Rectal smooth muscle tissue (tissue), 1 donor: ENCODE data around the gene FMO2.
"Not testable (repeated sequence)": the region's sequence is repeated elsewhere in the genome, so short reads cannot be mapped to it uniquely, and the experiment has no call there.

Experiments
- H3K27ac ChIP-seq: one replicate; pipeline ENCODE4 v1.7.0; 2013; ENCODE audit warnings: low read depth, low read length, inconsistent platforms
- H3K27me3 ChIP-seq: one replicate; pipeline ENCODE4 v1.7.0; 2013; ENCODE audit warnings: low read length; ENCODE audit not compliant: control insufficient read depth, insufficient read depth
- H3K36me3 ChIP-seq: one replicate; pipeline ENCODE4 v1.7.0; 2013; ENCODE audit warnings: low read length; ENCODE audit not compliant: control insufficient read depth, insufficient read depth
- H3K4me1 ChIP-seq: one replicate; pipeline ENCODE4 v1.7.0; 2013; ENCODE audit warnings: low read length; ENCODE audit not compliant: control insufficient read depth, insufficient read depth
- H3K4me3 ChIP-seq: one replicate; pipeline ENCODE4 v1.7.0; 2013; ENCODE audit warnings: low read length
- H3K9ac ChIP-seq: one replicate; pipeline ENCODE4 v1.7.0; 2013; ENCODE audit warnings: low read length

The FMO2 gene

DNA sequence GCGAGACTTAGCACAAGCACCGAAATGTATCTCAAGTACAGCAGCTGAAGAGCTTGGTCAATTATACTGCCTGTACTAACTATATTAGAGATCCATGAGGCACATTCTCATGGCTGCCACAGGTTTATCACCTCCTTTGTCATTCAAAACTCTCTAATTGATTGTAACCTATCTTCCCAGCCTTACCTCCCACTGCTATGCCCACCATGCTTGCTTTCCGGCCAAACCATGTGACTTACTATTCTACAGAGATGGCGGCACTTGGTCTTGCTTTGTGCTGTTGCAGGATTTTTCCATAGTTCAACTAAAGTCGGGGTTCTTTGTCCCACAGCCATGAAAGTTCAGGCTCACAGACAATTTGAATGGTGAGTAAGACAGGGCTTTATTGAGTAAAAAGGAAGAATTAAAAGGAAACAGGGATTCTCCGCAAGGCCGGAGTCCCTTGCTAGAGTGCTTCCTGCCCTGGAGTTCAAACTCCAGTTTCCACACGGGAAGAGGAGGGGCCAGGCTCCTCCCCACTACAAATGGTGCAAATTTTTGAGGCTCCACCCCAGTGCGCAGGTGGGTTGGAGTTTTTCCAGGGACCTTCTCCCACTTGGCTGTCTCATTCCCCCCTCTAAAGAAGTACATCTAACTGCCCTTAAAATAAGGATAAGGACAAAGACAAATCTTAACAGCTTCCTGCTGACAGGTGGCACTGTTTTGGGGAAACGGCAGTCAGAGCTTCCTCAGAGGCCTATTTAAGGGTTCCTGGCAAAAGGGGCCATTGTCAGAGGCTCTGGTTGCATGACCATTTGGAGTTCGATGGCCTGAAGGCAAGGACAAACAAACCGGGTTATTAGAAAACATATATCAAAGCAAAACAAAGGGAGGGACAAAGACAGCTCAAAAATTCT, 28.7 kb downstream of the FMO2 start:
- H3K27ac ChIP-seq, result no peak overlapping the region
- H3K36me3 ChIP-seq, result no peaks in the 10 kb centered on the region
- no peak overlapping the region for H3K4me3 ChIP-seq
- H3K9ac ChIP-seq, result no peak overlapping the region
- H3K27me3 ChIP-seq, result no peaks in the 10 kb centered on the region
- no peaks in the 10 kb centered on the region for H3K4me1 ChIP-seq

DNA sequence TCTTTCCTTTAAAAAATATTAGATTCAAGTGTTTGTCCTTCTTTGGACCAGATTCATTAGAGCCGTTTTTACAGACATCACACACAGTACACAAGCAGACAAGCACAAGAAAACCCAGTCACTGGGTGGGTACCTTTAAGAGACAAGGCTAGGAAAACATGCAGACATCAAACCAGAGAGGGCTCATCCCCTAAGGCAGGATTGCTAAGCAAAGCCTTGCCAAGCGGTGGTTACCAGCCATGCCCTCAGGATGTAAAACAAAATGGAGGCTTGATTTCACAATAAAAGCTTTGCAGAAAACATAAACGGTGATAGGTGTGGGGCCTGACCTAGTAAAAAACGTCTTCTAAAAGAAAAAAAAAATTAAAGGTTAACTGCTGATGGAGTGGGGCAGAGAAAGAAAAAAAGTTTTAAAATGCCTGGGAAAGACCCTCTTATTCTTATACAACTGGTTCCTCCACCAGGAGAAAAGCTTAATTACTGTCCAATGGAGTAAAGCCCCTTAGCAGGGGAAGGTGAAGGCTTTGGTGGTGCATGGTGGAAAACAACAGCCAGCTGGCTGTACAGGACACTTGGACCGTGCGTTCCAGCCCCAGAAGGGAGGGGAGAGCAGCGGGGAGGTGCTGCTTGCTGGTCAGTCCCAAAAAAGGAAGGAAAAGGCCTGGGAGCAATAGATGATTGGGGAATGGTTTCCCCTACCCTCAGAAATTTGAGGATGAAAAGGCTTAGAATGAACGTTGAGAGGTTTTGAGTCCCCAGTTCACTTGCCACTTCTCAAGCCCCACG, 32.8 kb downstream of the FMO2 start:
- Histone ChIP-seq H3K36me3 (no peaks in the 10 kb centered on the region), H3K4me3 (no peak overlapping the region), H3K27me3 (no peaks in the 10 kb centered on the region), H3K27ac (no peak overlapping the region), H3K9ac (no peak overlapping the region), H3K4me1 (no peaks in the 10 kb centered on the region)

- Histone ChIP-seq H3K36me3 (no peaks in the 10 kb centered on the region), H3K4me3 (no peak overlapping the region), H3K27ac (no peak overlapping the region)
These were observed 33.6 kb downstream of the FMO2 start for GRCh38 chr1:171218661-171219060.

DNA sequence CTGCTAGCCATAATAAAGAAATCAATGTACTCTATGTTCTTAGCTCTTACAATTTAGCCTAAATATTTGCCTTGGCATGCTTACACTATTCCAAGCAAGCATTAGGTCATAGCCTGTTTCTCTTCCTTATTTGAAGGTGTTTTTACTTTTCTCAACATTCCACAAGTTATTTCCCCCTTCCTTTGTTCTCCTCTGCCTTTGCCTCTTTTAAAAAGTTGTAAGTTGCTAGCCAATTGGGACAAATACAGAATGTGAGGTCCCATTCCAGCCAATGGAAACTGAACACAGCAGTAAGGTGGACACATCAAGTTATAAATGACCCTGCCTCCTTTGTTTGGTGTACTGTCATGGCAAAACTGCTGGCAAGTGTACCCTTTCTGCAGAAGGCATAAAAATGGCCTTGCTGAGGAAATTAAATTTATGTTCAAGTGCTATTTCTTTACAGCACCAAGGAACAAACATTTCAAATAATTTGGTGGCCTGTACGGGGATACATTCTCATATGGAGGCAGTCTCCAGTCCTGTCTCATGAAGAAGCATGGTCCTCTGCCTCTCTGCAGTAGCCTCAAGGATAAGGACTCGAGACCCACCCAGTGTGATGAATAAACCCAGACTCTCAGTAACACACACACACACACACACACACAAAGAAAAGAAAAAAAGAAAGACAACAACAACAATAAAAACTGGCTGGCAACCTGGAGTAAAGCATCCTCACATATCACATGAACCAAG, 34.4 kb downstream of the FMO2 start:
- H3K27ac ChIP-seq, result no peak overlapping the region
- H3K4me1 ChIP-seq, result no peaks in the 10 kb centered on the region
- no peaks in the 10 kb centered on the region for H3K27me3 ChIP-seq
- no peak overlapping the region for H3K4me3 ChIP-seq
- H3K36me3 ChIP-seq, result no peaks in the 10 kb centered on the region
- no peak overlapping the region for H3K9ac ChIP-seq

More at GRCh38 chr1:171218661-171219060, 33.6 kb downstream of the FMO2 start:
- H3K27me3 ChIP-seq, result no peaks in the 10 kb centered on the region
- H3K9ac ChIP-seq, result no peak overlapping the region
- H3K4me1 ChIP-seq, result no peaks in the 10 kb centered on the region

DNA sequence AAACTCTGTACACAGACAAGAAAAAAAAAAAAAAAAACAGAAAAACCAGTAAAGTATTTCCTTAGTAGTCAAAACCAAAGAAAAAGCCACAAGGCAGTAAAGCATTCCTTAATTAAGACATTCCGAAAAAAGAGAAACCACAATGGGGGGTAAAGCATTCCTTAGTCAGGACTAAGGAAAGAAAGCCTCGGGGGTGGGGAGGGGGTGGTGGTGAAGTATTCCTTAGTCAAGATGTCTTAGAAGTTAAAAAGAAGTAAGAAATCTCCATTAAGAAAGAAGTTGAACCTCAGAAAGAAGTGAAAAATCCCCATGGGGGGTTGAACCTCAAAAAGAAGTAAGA, 35.0 kb downstream of the FMO2 start:
- H3K27me3 ChIP-seq, result no peaks in the 10 kb centered on the region
- H3K4me1 ChIP-seq, result no peaks in the 10 kb centered on the region
- H3K4me3 ChIP-seq, result no peak overlapping the region
- H3K36me3 ChIP-seq, result no peaks in the 10 kb centered on the region
- H3K27ac ChIP-seq, result no peak overlapping the region
- H3K9ac ChIP-seq, result no peak overlapping the region

- Histone ChIP-seq H3K4me1 (no peaks in the 10 kb centered on the region), H3K9ac (no peak overlapping the region), H3K27ac (peak overlapping the region; percentile 14), H3K4me3 (no peak overlapping the region), H3K27me3 (no peaks in the 10 kb centered on the region), H3K36me3 (no peaks in the 10 kb centered on the region)
These were observed 35.5 kb downstream of the FMO2 start for GRCh38 chr1:171220581-171221054.

GRCh38 chr1:171221665-171222591, 36.8 kb downstream of the FMO2 start:
- no peaks in the 10 kb centered on the region for H3K4me1 ChIP-seq
- H3K9ac ChIP-seq, result no peak overlapping the region
- H3K36me3 ChIP-seq, result no peaks in the 10 kb centered on the region
- H3K27ac ChIP-seq, result no peak overlapping the region
- no peaks in the 10 kb centered on the region for H3K27me3 ChIP-seq
- H3K4me3 ChIP-seq, result no peak overlapping the region

GRCh38 chr1:171222936-171223335, 37.8 kb downstream of the FMO2 start:
- Histone ChIP-seq H3K9ac (no peak overlapping the region), H3K4me1 (no peaks in the 10 kb centered on the region), H3K27me3 (no peaks in the 10 kb centered on the region), H3K27ac (no peak overlapping the region), H3K4me3 (no peak overlapping the region), H3K36me3 (no peaks in the 10 kb centered on the region)

- not testable (repeated sequence) for H3K4me3 ChIP-seq, H3K9ac ChIP-seq, H3K36me3 ChIP-seq, H3K27me3 ChIP-seq, H3K27ac ChIP-seq, H3K4me1 ChIP-seq
These were observed 39.2 kb downstream of the FMO2 start for GRCh38 chr1:171224257-171224656.

DNA sequence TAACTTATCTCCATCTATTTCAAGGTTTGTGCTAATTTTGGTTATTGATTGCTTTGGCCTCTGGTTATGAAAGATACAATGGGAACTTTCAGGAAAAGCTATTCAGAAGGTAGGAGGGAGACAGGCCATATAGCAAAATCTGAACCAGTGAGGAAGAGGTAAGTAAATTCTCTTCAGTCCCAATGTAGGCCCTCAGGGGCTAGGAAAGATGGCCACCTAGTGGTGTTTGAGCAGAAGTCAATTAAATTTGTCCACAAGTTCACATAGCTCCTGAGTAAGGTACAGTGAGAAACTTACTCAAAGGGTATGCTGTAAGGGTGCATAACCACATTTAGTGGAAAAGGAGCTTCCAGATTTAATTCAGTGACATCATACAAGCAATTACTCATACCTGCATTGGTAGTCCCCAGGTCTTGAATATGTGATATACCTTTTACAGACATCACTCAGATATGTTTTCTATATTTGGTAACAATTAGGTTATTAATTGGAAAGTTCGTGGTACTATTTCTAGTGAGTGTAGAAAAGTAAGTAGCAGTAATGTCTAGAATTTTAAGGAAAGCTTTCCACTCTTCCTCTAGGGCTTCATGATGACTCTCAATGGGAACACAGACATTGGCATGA, 41.8 kb downstream of the FMO2 start:
- Histone ChIP-seq H3K27me3 (no peaks in the 10 kb centered on the region), H3K9ac (no peak overlapping the region), H3K4me1 (no peaks in the 10 kb centered on the region), H3K36me3 (no peaks in the 10 kb centered on the region), H3K4me3 (no peak overlapping the region), H3K27ac (no peak overlapping the region)

DNA sequence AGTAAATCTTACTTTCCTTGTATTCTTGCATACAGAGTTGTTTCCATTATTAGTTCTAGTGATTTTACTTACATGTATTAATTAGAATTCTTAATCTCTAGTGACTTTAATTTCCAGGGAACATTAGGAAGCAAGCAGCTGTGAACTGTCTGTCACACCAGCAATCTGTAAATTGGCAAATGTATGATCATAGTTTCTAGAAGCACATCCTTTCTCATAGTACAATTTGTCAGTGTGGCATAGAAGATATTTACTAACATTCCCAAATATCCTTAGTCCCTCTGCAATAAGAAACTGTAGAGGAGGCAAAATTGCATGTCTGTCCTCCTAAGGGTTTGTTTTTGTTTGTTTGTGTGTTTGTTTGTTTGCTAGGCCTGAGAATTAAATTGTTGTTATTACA, 46.2 kb downstream of the FMO2 start:
- Histone ChIP-seq H3K4me3 (no peak overlapping the region), H3K4me1 (no peaks in the 10 kb centered on the region), H3K36me3 (no peaks in the 10 kb centered on the region), H3K9ac (no peak overlapping the region), H3K27me3 (no peaks in the 10 kb centered on the region), H3K27ac (no peak overlapping the region)
